ENCODE data around the gene RMND5A.

Gene RMND5A

GRCh38 chr2:86765310-86765695 is 45.2 kb downstream of the RMND5A start:
- no peak for DNase-seq (ENCODE audit: low spot score)

GRCh38 chr2:86768189-86768949 is 48.3 kb downstream of the RMND5A start:
- DNase-seq (ENCODE audit: low spot score), result no peak

- peak; percentile 54 for DNase-seq (ENCODE audit: low spot score)
Observed at GRCh38 chr2:86769838-86770237, 49.7 kb downstream of the RMND5A start.

GRCh38 chr2:86770816-86771301 is 50.8 kb downstream of the RMND5A start:
- no peak for DNase-seq (ENCODE audit: low spot score)

GRCh38 chr2:86772611-86773010 is 52.5 kb downstream of the RMND5A start:
- no peak for DNase-seq (ENCODE audit: low spot score)

GRCh38 chr2:86774862-86775261 is 54.8 kb downstream of the RMND5A start:
- DNase-seq (ENCODE audit: low spot score), result no peak

GRCh38 chr2:86775338-86775737 is 55.2 kb downstream of the RMND5A start:
- no peak for DNase-seq (ENCODE audit: low spot score)

GRCh38 chr2:86776532-86776931 is 56.4 kb downstream of the RMND5A start:
- no peak for DNase-seq (ENCODE audit: low spot score)

- no peak for DNase-seq (ENCODE audit: low spot score)
Observed at GRCh38 chr2:86778957-86779356, 58.9 kb downstream of the RMND5A start.

GRCh38 chr2:86779971-86780370 is 59.9 kb downstream of the RMND5A start:
- no peak for DNase-seq (ENCODE audit: low spot score)

GRCh38 chr2:86781363-86781762 is 61.3 kb downstream of the RMND5A start:
- DNase-seq (ENCODE audit: low spot score), result no peak

- DNase-seq (ENCODE audit: low spot score), result no peak
Observed at GRCh38 chr2:86782748-86783147, 62.7 kb downstream of the RMND5A start.

GRCh38 chr2:86783615-86784339 is 63.7 kb downstream of the RMND5A start:
- no peak for DNase-seq (ENCODE audit: low spot score)

GRCh38 chr2:86785456-86785855 is 65.4 kb downstream of the RMND5A start:
- DNase-seq (ENCODE audit: low spot score), result no peak

- DNase-seq (ENCODE audit: low spot score), result no peak
Observed at GRCh38 chr2:86786001-86786536, 66.0 kb downstream of the RMND5A start.

GRCh38 chr2:86787736-86788135 is 67.6 kb downstream of the RMND5A start:
- no peak for DNase-seq (ENCODE audit: low spot score)

- DNase-seq (ENCODE audit: low spot score), result no peak
Observed at GRCh38 chr2:86788165-86788564, 68.1 kb downstream of the RMND5A start.

- no peak for DNase-seq (ENCODE audit: low spot score)
Observed at GRCh38 chr2:86788881-86789686, 69.0 kb downstream of the RMND5A start.

- no peak for DNase-seq (ENCODE audit: low spot score)
Observed at GRCh38 chr2:86789687-86790133, 69.6 kb downstream of the RMND5A start.

GRCh38 chr2:86790134-86790675 is 70.1 kb downstream of the RMND5A start:
- no peak for DNase-seq (ENCODE audit: low spot score)

GRCh38 chr2:86790676-86791572 is 70.8 kb downstream of the RMND5A start, which contains the start of gene CD8A:
TSS of gene CD8A (minus strand) at chr2:86790913. CDS start at chr2:86790825, 88 bp downstream.
- no peak for DNase-seq (ENCODE audit: low spot score)

Measured in cerebellar cortex (tissue), 1 donor.